Uterus (tissue), 4 donors: ENCODE measurements around the gene LCN6. TPM values are rescaled to one million over a fixed set of nuclear protein-coding genes. Genes with fewer than 3 reads are reported as not detected.

Experiments used
- DNase-seq, 2 donors: peaks; one replicate each; pipeline ENCODE4 v3.0.0-alpha.2; 2019 to 2020
- H3K27ac ChIP-seq, 2 donors: fragments of 200-600 bp; sonication (generic); 1 replicate in 1 of 2; 2 replicates in 1 of 2; pipeline ENCODE4 v1.5.1; 2016 to 2018
- H3K27me3 ChIP-seq, 2 donors: fragments of 200-600 bp; sonication (generic); one replicate each; pipeline ENCODE4 v1.5.1; 2018 to 2019; ENCODE audit warnings: control low read depth in 1 of 2
- H3K36me3 ChIP-seq, 2 donors: fragments of 200-600 bp; sonication (generic); one replicate each; pipeline ENCODE4 v1.5.1; 2019; ENCODE audit warnings: control low read depth in 1 of 2
- H3K4me1 ChIP-seq, 2 donors: fragments of 200-600 bp; sonication (generic); one replicate each; pipeline ENCODE4 v1.5.1; 2018 to 2019; ENCODE audit warnings: control low read depth in 1 of 2
- H3K4me3 ChIP-seq, 2 donors: fragments of 200-600 bp; sonication (generic); 1 replicate in 1 of 2; 2 replicates in 1 of 2; pipeline ENCODE4 v1.5.1; 2018 to 2019; ENCODE audit warnings: mild to moderate bottlenecking in 1 of 2
- H3K9me3 ChIP-seq, 2 donors: fragments of 200-600 bp; sonication (generic); one replicate each; pipeline ENCODE4 v1.5.1; 2019; ENCODE audit warnings: control low read depth in 1 of 2
- CTCF ChIP-seq, 4 experiments: fragments of 200-600 bp in 2 of 4; fragments of 450-650 bp in 2 of 4; sonication (generic) in 2 of 4; IDR thresholded peaks; one replicate each; pipeline ENCODE4 v1.5.1; 2016 to 2019; ENCODE audit warnings: antibody characterized with exemption in 4 of 4, mild to moderate bottlenecking in 2 of 4, moderate library complexity in 1 of 4
- POLR2A ChIP-seq, 2 donors: fragments of 450-650 bp; IDR thresholded peaks; one replicate each; pipeline ENCODE4 v1.6.1; 2016; ENCODE audit warnings: antibody characterized with exemption in 2 of 2, mild to moderate bottlenecking in 1 of 2, moderate library complexity in 1 of 2
- intact Hi-C: fragments of 100-400 bp; cut with DNase I; formaldehyde crosslinking; loops from one replicate; pipeline ENCODE4 v1.15.1; 2023; ENCODE audit warnings: low total_unique reads
- total RNA-seq, 4 donors: library from RNA; depleted of rRNA in 3 of 4; stranded (reverse); fragments of >200 nt in 3 of 4; gene quantifications; one replicate each; pipeline versions ENCODE4 v1.1.0 to v1.2.4, GENCODE V29; 2014 to 2023
- donor health status: DM: yes; HTN: yes; CAD: no.

The LCN6 gene
- total RNA-seq, 4 donors from 2014 or later, result 1.2 to 164 (median 89.7) TPM

DNA sequence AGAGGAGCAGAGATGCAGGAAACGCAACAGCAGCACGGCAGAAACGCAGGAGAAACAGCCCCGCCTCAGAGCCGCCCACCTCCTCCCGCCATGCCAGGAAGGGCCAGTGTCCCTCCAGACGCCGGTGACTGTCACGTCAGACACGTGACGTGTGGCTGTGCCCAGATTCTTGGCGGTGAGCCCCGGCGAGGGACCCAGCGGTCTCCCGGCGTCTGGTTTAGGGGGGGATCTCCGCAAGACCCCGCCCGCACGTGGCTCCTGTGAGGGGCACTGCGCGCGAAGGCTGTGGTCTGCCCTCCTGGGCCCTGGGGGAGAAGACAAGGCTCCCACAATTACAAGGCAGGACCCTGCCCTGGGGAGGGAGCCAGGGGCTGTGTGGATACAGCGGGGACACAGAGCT, 12.1 kb upstream of the LCN6 start:
- Histone ChIP-seq H3K27ac (no peak overlapping the region), H3K27me3 (no peaks in the 10 kb centered on the region), H3K4me3 (no peak overlapping the region), H3K36me3 (no peaks in the 10 kb centered on the region), H3K9me3 (no peaks in the 10 kb centered on the region), H3K4me1 (no peaks in the 10 kb centered on the region)
- no peak for DNase-seq
- TF ChIP-seq CTCF (IDR thresholded peaks at IDR 0.05) (no peak), POLR2A (IDR thresholded peaks at IDR 0.05) (no peak)
- intact Hi-C loops, result no loop called here

DNA sequence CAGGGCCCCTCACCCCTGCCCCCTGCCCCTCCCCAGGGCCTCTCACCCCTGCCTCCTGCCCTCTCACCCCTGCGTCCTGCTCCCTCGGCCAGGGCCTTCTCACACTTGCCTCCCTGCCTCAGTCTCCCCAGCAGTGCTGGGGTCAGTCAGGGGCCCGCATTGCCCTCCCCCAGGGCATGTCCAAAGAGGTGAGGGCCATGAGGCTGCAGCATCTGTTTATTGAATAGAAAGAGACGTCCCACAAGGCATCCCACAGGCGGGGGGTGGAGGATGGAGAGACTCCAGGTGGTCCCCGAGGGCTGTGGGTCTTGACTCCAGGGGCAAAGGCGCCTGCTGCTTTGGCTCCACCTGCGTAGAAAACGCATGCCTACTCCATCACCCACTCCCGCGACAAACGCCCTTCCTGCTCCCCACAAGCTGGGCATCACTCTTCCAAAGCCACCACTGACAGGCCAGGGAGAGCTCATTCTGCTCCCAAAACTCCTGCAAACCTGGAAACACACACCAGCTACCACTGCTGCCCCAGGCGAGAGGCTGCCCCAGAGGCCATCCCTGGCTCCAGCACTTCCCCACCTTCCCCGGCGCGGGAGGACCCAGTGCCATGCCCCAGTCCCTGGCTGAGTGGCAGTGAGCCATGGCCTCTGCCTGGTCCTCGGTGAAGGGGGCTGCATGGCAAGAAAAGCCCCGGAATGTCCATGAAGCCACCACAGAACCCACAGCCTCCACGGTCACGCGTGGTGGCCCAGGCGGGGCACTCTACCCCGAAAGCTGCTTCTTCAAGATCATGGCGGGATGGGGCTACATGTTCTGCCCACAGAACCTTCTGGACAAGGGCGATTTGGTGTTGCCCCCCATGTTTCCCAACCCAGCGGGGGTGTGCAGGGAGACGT, 11.4 kb upstream of the LCN6 start:
- H3K4me3 ChIP-seq, result no peak overlapping the region
- no peaks in the 10 kb centered on the region for H3K27me3 ChIP-seq
- no peak for DNase-seq
- TF ChIP-seq CTCF (IDR thresholded peaks at IDR 0.05), result no peak
- TF ChIP-seq POLR2A (IDR thresholded peaks at IDR 0.05), result no peak
- intact Hi-C loops, result no loop called here
- H3K4me1 ChIP-seq, result no peaks in the 10 kb centered on the region
- no peaks in the 10 kb centered on the region for H3K36me3 ChIP-seq
- H3K27ac ChIP-seq, result no peak overlapping the region
- H3K9me3 ChIP-seq, result no peaks in the 10 kb centered on the region

- TF ChIP-seq POLR2A (IDR thresholded peaks at IDR 0.05), result no peak
- TF ChIP-seq CTCF (IDR thresholded peaks at IDR 0.05), result no peak
- DNase-seq, result no peak
- Histone ChIP-seq H3K9me3 (no peaks in the 10 kb centered on the region), H3K27ac (no peak overlapping the region), H3K36me3 (no peaks in the 10 kb centered on the region), H3K4me1 (no peaks in the 10 kb centered on the region), H3K27me3 (no peaks in the 10 kb centered on the region), H3K4me3 (no peak overlapping the region)
- intact Hi-C loops, result no loop called here
Observed at GRCh38 chr9:136759001-136759400, 10.7 kb upstream of the LCN6 start.

GRCh38 chr9:136757751-136758140, 9.4 kb upstream of the LCN6 start:
- no peaks in the 10 kb centered on the region for H3K4me1 ChIP-seq
- no peaks in the 10 kb centered on the region for H3K27me3 ChIP-seq
- no peak overlapping the region for H3K27ac ChIP-seq
- H3K4me3 ChIP-seq, result no peak overlapping the region
- no peaks in the 10 kb centered on the region for H3K36me3 ChIP-seq
- no peaks in the 10 kb centered on the region for H3K9me3 ChIP-seq
- DNase-seq, result no peak
- no peak for TF ChIP-seq CTCF (IDR thresholded peaks at IDR 0.05)
- no peak for TF ChIP-seq POLR2A (IDR thresholded peaks at IDR 0.05)
- intact Hi-C loops, result no loop called here

DNA sequence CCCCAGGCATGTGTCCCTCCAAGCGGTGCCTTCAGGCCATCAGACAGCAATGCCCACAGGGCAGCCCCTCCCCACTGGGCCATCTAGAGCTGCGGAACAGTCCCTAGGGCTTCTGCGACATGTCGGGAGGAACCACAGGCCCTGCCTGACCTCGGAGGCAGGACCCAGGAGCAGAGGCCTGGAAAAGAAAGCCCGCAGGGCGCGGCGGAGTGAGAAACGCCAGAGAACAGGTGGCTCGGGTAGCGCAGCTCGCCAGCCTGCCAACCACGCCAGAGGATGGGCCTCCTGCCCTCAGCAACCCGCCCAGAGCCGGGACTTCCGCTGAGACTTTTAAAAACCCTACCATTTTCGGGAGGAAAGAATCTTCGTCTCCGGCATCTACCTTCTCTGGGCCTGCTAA, 9.0 kb upstream of the LCN6 start:
- no peak for DNase-seq
- no peak overlapping the region for H3K4me3 ChIP-seq
- H3K27ac ChIP-seq, result no peak overlapping the region

More for the DNA sequence above, 9.0 kb upstream of the LCN6 start:
- no peaks in the 10 kb centered on the region for H3K36me3 ChIP-seq
- no peaks in the 10 kb centered on the region for H3K9me3 ChIP-seq
- no peak for TF ChIP-seq POLR2A (IDR thresholded peaks at IDR 0.05)
- no peak for TF ChIP-seq CTCF (IDR thresholded peaks at IDR 0.05)
- intact Hi-C loops, result no loop called here
- H3K4me1 ChIP-seq, result no peaks in the 10 kb centered on the region
- H3K27me3 ChIP-seq, result no peaks in the 10 kb centered on the region
